ENCODE results near the gene SOSTDC1.

GRCh38 chr7:16463949-16464715 lies 1.4 kb downstream of the SOSTDC1 start:
- no peak for TF ChIP-seq CTCF (IDR thresholded peaks at IDR 0.05)
- no peak for TF ChIP-seq POLR2A (IDR thresholded peaks at IDR 0.05)

Data from lower leg skin (tissue), 3 donors.